ENCODE measurements around the gene GOLGA3.
"Not testable (repeated sequence)": the region's sequence is repeated elsewhere in the genome, so short reads cannot be mapped to it uniquely, and the experiment has no call there.

GOLGA3 gene

DNA sequence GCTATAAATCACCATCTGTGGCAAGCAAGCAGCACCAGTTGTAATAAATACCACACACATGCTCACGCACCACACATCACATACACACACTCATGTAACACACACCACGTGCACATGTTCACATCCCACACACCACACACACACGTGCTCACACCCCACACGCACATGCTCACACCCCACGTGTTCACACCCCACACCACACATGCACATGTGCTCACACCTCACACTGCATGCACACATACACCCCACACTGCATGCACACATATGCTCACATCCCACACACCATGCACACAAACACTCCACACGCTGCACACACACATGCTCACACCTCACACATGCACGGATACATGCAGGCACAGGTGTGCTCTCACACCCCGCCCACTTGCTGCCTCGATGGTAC, 44.1 kb downstream of the GOLGA3 start:
- Histone ChIP-seq H3K27me3 (no peaks in the 10 kb centered on the region), H3K4me1 (no peaks in the 10 kb centered on the region), H3K36me3 (peaks cover 83 to 92% (median 88%) of the 10 kb centered on the region in 11 experiments), H4K20me1 (peaks cover 0 to 81% (median 40%) of the 10 kb centered on the region in 11 experiments; a peak in 17 of 22 replicates), H3K9ac (no peak overlapping the region), H3K4me2 (no peak overlapping the region), H3K9me3 (replicated peaks in 1 of 11) (no peaks in the 10 kb centered on the region), H3K27ac (no peak overlapping the region), H3K4me3 (no peak overlapping the region)
- TF ChIP-seq Cebpa-rat (IDR thresholded peaks at IDR 0.05), result no peak

DNA sequence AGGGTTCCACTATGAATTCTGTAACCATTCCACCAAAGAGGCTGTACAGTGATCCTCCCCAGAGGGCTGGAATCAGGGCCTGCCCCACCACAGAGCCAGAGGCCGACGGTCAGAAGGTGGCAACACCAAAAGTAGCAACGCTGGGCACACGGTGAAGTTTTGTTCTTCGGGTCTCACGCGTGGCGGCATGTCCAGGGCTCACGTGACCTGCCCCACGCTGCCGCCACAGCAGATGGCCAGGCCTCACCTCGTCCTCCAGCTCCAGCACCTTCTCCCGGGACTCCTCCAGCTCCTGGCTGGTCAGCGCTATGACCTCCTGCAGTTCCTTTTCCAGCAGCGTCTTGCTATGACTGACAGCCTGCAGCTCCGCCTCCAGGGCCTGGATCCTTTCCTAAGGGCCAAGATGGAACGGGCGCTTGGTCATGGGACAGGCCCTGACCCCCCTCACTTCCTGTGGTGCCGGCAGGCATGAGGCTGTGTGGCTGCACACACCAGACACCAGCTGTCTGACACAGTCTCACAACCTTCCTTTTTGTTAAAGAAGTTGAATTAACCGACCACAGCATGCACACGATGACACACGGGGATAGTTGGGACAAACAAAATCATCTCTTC, 44.6 kb downstream of the GOLGA3 start:
- Histone ChIP-seq H3K4me2 (no peak overlapping the region), H3K27me3 (no peaks in the 10 kb centered on the region), H3K9ac (no peak overlapping the region), H3K27ac (no peak overlapping the region), H4K20me1 (peaks cover 0 to 81% (median 38%) of the 10 kb centered on the region in 11 experiments; a peak in 17 of 22 replicates), H3K36me3 (peaks cover 83 to 92% (median 88%) of the 10 kb centered on the region in 11 experiments), H3K4me1 (no peaks in the 10 kb centered on the region), H3K9me3 (replicated peaks in 1 of 11) (no peaks in the 10 kb centered on the region), H3K4me3 (no peak overlapping the region)
- TF ChIP-seq Cebpa-rat (IDR thresholded peaks at IDR 0.05), result no peak

DNA sequence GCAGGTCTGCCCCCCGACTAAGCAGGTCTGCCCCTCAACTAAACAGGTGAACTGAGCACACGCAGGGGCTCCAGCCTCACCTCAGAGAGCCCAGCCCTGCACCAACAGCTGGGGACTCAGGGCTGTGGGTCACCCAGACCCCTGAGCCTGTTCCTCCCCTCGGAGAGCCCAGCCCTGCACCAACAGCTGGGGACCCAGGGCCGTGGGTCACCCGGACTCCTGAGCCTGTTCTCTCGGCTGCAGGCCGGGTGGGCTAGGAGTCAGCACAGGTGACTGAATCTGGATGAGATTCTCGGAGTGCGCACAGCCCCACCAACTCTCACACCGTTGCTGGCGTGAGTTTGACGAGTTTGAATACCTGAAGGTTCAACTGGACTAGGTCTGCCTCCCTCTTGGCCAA, 46.7 kb downstream of the GOLGA3 start:
- H3K9me3 ChIP-seq (replicated peaks in 1 of 11), result no peaks in the 10 kb centered on the region
- peaks cover 92 to 99% (median 96%) of the 10 kb centered on the region in 11 experiments for H3K36me3 ChIP-seq
- H3K9ac ChIP-seq, result no peak overlapping the region
- H3K4me2 ChIP-seq, result no peak overlapping the region
- no peaks in the 10 kb centered on the region for H3K27me3 ChIP-seq
- H3K4me1 ChIP-seq, result no peaks in the 10 kb centered on the region
- peaks cover 0 to 83% (median 39%) of the 10 kb centered on the region in 11 experiments; a peak in 16 of 22 replicates for H4K20me1 ChIP-seq
- no peak for TF ChIP-seq Cebpa-rat (IDR thresholded peaks at IDR 0.05)
- no peak overlapping the region for H3K27ac ChIP-seq
- H3K4me3 ChIP-seq, result no peak overlapping the region

DNA sequence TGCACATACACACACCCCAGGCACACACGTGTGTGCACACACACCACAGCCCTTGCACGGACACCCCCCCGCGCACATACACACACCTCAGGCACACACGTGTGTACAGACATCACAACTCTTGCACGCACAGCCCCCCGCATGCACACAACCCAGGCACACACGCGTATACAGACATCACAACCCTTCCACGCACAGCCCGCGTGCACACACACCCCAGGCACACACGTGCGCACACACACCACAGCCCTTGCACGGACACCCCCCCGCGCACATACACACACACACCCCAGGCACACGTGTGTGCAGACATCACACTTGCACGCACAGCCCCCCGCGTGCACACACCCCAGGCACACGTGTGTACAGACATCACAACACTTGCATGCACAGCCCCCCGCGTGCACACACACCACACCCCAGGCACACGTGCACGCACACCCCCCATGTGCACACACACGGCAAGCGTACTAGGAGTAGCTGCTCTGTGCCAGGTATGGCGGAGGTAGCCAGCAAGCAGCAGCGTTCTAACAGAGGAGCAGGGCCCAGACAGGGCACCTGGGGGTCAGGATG, 48.8 kb downstream of the GOLGA3 start:
- no peak overlapping the region for H3K27ac ChIP-seq
- no peaks in the 10 kb centered on the region for H3K27me3 ChIP-seq
- H3K36me3 ChIP-seq, result peaks cover 98 to 100% (median 99%) of the 10 kb centered on the region in 11 experiments
- H3K9ac ChIP-seq, result no peak overlapping the region
- no peak overlapping the region for H3K4me3 ChIP-seq
- H3K4me1 ChIP-seq, result peaks cover 0 to 3% (median 1%) of the 10 kb centered on the region in 10 experiments; a peak in 8 of 20 replicates
- no peak for TF ChIP-seq Cebpa-rat (IDR thresholded peaks at IDR 0.05)
- no peaks in the 10 kb centered on the region for H3K9me3 ChIP-seq (replicated peaks in 1 of 11)
- no peak overlapping the region for H3K4me2 ChIP-seq
- peaks cover 0 to 80% (median 33%) of the 10 kb centered on the region in 11 experiments; a peak in 15 of 22 replicates for H4K20me1 ChIP-seq

DNA sequence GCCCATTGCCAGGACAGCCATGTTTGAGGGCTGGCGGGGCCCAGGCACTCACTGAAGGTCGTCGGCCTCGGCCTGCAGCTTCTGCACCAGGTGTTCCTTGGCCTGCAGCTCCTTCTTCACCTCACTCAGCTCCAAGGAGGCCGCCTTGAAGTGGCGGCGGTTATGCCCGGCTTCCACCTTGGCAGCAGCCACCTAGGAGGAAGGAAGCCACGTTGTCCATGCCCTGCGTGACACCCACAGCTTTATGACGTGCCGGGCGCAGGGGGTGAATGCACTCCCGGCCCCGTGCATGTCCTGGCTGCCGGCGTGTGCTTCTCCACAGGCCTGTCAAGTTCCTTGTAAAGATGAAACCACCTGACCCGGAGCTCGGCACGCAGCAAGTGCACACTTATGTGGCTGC, 51.1 kb downstream of the GOLGA3 start:
- H3K36me3 ChIP-seq, result peaks cover 96 to 100% (median 100%) of the 10 kb centered on the region in 11 experiments
- no peak overlapping the region for H3K4me2 ChIP-seq
- H4K20me1 ChIP-seq, result peaks cover 0 to 77% (median 45%) of the 10 kb centered on the region in 11 experiments; a peak in 16 of 22 replicates
- no peaks in the 10 kb centered on the region for H3K27me3 ChIP-seq
- no peak overlapping the region for H3K27ac ChIP-seq
- H3K4me3 ChIP-seq, result no peak overlapping the region
- no peaks in the 10 kb centered on the region for H3K9me3 ChIP-seq (replicated peaks in 1 of 11)
- H3K4me1 ChIP-seq, result peaks cover 12 to 26% (median 24%) of the 10 kb centered on the region in 10 experiments
- TF ChIP-seq Cebpa-rat (IDR thresholded peaks at IDR 0.05), result no peak
- no peak overlapping the region for H3K9ac ChIP-seq

DNA sequence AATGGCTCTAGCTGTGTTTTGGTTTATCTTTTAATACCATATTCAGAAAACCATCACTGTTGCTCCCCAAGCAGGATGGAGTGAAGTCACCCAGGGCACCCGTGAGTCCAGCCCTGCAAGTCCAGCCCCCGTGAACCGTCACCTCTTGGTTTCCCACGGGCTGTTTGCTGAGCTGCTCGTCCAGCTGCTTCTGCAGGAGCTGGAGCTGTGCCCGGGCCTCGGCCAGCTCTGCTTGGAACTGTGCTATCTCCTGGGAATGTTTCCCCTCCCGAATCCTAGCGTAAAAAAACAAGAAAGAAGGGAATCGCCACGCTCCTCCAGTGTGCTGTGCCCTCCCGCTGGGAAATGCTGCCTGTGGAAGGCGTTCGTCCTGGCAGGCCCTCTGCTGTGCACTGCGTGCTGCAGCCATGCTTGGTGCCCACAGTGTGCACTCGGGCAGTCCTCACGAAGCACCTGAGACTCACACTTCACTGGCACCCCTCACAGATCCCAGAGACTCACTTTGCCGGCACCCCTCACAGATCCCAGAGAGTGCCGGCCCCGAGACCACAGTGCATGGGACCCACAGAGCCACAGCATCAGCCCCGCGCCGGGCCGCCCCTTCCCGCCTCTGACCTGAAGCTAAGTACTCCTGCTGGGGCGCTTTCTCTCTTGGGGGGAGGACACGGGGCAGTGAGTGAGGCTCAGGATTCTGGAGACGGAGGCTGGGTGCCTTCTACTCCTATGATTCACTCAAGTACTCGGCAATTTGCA, 51.7 kb downstream of the GOLGA3 start:
- H3K27ac ChIP-seq, result no peak overlapping the region
- H3K27me3 ChIP-seq, result no peaks in the 10 kb centered on the region
- H3K36me3 ChIP-seq, result peaks cover 91 to 100% (median 95%) of the 10 kb centered on the region in 11 experiments
- H3K4me3 ChIP-seq, result no peak overlapping the region
- H3K9ac ChIP-seq, result no peak overlapping the region
- peaks cover 0 to 74% (median 43%) of the 10 kb centered on the region in 11 experiments; a peak in 16 of 22 replicates for H4K20me1 ChIP-seq
- TF ChIP-seq Cebpa-rat (IDR thresholded peaks at IDR 0.05), result no peak
- no peaks in the 10 kb centered on the region for H3K9me3 ChIP-seq (replicated peaks in 1 of 11)
- peaks cover 18 to 32% (median 30%) of the 10 kb centered on the region in 10 experiments for H3K4me1 ChIP-seq
- H3K4me2 ChIP-seq, result no peak overlapping the region

DNA sequence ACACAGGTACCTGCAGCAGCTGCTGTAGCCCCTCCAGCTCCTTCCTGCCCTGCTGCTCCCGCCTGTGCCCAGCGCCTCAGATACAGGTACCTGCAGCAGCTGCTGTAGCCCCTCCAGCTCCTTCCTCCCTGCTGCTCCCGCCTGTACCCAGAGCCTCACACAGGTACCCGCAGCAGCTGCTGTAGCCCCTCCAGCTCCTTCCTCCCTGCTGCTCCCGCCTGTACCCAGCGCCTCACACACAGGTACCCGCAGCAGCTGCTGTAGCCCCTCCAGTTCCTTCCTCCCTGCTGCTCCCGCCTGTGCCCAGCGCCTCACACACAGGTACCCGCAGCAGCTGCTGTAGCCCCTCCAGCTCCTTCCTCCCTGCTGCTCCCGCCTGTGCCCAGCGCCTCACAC, 52.4 kb downstream of the GOLGA3 start:
- not testable (repeated sequence) for H3K9me3 ChIP-seq (replicated peaks in 1 of 11); H3K4me2 ChIP-seq; H3K27ac ChIP-seq; H3K27me3 ChIP-seq; H3K9ac ChIP-seq; H3K4me3 ChIP-seq
- peaks cover 26 to 40% (median 38%) of the 10 kb centered on the region in 10 experiments for H3K4me1 ChIP-seq
- peaks cover 0 to 73% (median 35%) of the 10 kb centered on the region in 11 experiments; a peak in 15 of 22 replicates for H4K20me1 ChIP-seq
- peaks cover 86 to 100% (median 95%) of the 10 kb centered on the region in 11 experiments for H3K36me3 ChIP-seq

DNA sequence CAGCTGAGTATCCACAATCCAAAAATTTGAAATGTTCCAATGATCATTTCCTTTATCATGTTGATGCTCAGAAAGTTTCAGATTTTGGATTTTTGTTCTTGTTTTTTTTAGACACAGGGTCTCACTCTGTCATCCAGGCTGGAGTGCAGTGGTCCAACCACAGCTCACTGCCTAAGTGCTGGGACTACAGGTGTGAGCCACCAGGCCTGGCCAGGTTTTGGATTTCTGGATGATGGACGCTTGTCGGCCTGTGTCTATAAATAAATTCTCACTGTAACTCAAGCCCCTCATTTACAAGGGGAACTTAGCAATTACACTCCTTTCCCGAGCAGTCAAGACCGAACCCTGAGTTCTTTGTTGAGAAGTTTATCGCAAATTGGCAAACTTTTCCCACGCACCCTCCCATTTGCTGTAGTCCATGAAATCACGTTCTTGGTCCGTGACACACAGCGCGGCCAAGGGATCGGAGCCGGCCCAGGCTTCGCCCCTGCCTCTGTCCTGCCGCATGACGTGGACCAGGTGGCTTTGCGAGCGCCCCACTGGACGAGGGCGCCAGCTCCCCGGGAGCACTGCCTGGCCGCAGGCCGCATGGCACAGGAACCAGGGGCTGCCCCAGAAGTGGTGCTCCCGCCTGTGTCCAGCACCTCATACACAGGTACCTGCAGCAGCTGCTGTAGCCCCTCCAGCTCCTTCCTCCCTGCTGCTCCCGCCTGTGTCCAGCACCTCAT, 53.0 kb downstream of the GOLGA3 start:
- H3K4me2 ChIP-seq, result no peak overlapping the region
- no peak for TF ChIP-seq Cebpa-rat (IDR thresholded peaks at IDR 0.05)
- H3K27me3 ChIP-seq, result no peaks in the 10 kb centered on the region
- H3K4me3 ChIP-seq, result no peak overlapping the region
- peaks cover 0 to 67% (median 30%) of the 10 kb centered on the region in 11 experiments; a peak in 15 of 22 replicates for H4K20me1 ChIP-seq
- peaks cover 80 to 98% (median 90%) of the 10 kb centered on the region in 11 experiments for H3K36me3 ChIP-seq
- no peak overlapping the region for H3K27ac ChIP-seq
- H3K9me3 ChIP-seq (replicated peaks in 1 of 11), result no peaks in the 10 kb centered on the region
- H3K4me1 ChIP-seq, result peaks cover 32 to 45% (median 43%) of the 10 kb centered on the region in 10 experiments
- H3K9ac ChIP-seq, result no peak overlapping the region

Measured in BLaER1 treated with 17β-estradiol and CSF1 and Interleukin-3, amounts not matched to agents 10 nM and 100 nM (cell line).